DOHH2 (cell line): ENCODE data around the gene PITRM1.

Experiments used
- H3F3A ChIP-seq: fragments of 200-600 bp; sonication (generic), shearing (Covaris generic); 2 replicates; pipeline ENCODE4 v1.6.0; 2016; ENCODE audit warnings: antibody characterized with exemption, mild to moderate bottlenecking; ENCODE audit not compliant: control insufficient read depth, insufficient read depth
- H3K27ac ChIP-seq: fragments of 200-600 bp; sonication (generic); 2 replicates; pipeline ENCODE4 v1.5.1; 2014; ENCODE audit warnings: low read depth, mild to moderate bottlenecking, low read length, moderate library complexity
- H3K27me3 ChIP-seq: fragments of 200-600 bp; sonication (generic); 2 replicates; pipeline ENCODE4 v1.6.1; 2014; ENCODE audit warnings: mild to moderate bottlenecking, low read length, mixed read lengths; ENCODE audit not compliant: control insufficient read depth
- H3K36me3 ChIP-seq: fragments of 200-600 bp; sonication (generic); 2 replicates; pipeline ENCODE4 v1.6.1; 2014; ENCODE audit warnings: mild to moderate bottlenecking, low read length, moderate library complexity, mixed read lengths; ENCODE audit not compliant: control insufficient read depth
- H3K4me1 ChIP-seq: fragments of 200-600 bp; sonication (generic); 2 replicates; pipeline ENCODE4 v1.6.1; 2014; ENCODE audit warnings: mild to moderate bottlenecking, low read length, mixed read lengths; ENCODE audit not compliant: control insufficient read depth
- H3K4me2 ChIP-seq: fragments of 200-600 bp; sonication (generic); 2 replicates; pipeline ENCODE4 v1.6.0; 2014; ENCODE audit warnings: mild to moderate bottlenecking, low read length, moderate library complexity
- H3K4me3 ChIP-seq: fragments of 200-600 bp; sonication (generic); 2 replicates; pipeline ENCODE4 v1.5.1; 2014; ENCODE audit warnings: mild to moderate bottlenecking, low read length, mixed read lengths
- H3K79me2 ChIP-seq: fragments of 200-600 bp; sonication (generic); 2 replicates; pipeline ENCODE4 v1.6.1; 2014; ENCODE audit warnings: mild to moderate bottlenecking, low read length, mixed read lengths; ENCODE audit not compliant: control insufficient read depth
- H3K9me2 ChIP-seq: fragments of 200-600 bp; sonication (generic); replicated peaks from 2 replicates; pipeline ENCODE4 v1.6.1; 2014; ENCODE audit warnings: mild to moderate bottlenecking, low read length, mixed read lengths; ENCODE audit not compliant: control insufficient read depth
- H3K9me3 ChIP-seq: fragments of 200-600 bp; sonication (generic); 2 replicates; pipeline ENCODE4 v1.6.1; 2014; ENCODE audit warnings: antibody characterized with exemption, low read length, mixed read lengths; ENCODE audit not compliant: control insufficient read depth, insufficient read depth
- H4K20me1 ChIP-seq: fragments of 200-600 bp; sonication (generic); 2 replicates; pipeline ENCODE4 v1.6.0; 2014; ENCODE audit warnings: low read depth, mild to moderate bottlenecking, antibody characterized with exemption, low read length, moderate library complexity; ENCODE audit not compliant: control insufficient read depth, insufficient read depth
- CTCF ChIP-seq: fragments of 200-600 bp; sonication (generic); IDR thresholded peaks from one replicate; pipeline ENCODE4 v1.5.1; 2014; ENCODE audit warnings: antibody characterized with exemption, mild to moderate bottlenecking, low read depth, low read length; ENCODE audit not compliant: poor library complexity, severe bottlenecking
- EZH2phosphoT487 ChIP-seq: fragments of 200-600 bp; sonication (generic); IDR thresholded peaks from 2 replicates; pipeline ENCODE4 v1.6.1; 2017; ENCODE audit warnings: borderline replicate concordance, mild to moderate bottlenecking, antibody characterized with exemption, low read length, moderate library complexity, mixed read lengths

PITRM1 gene

GRCh38 chr10:3166496-3167290 lies 5.9 kb downstream of the PITRM1 start:
- Histone ChIP-seq H3K9me3 (no peaks in the 10 kb centered on the region), H3K27me3 (no peaks in the 10 kb centered on the region), H3K27ac (no peak overlapping the region), H3K4me3 (no peak overlapping the region), H3K4me2 (no peak overlapping the region), H4K20me1 (no peaks in the 10 kb centered on the region), H3K79me2 (peaks cover 11% of the 10 kb centered on the region), H3K36me3 (peaks cover 61% of the 10 kb centered on the region), H3F3A (no peaks in the 10 kb centered on the region), H3K9me2 (no peaks in the 10 kb centered on the region), H3K4me1 (peaks cover 5% of the 10 kb centered on the region)
- TF ChIP-seq EZH2phosphoT487 (no peak), CTCF (no peak)

GRCh38 chr10:3165196-3165595 lies 7.4 kb downstream of the PITRM1 start:
- TF ChIP-seq EZH2phosphoT487 = no peak
- TF ChIP-seq CTCF = no peak
- Histone ChIP-seq H3K36me3 (peaks cover 62% of the 10 kb centered on the region), H3K4me3 (no peak overlapping the region)

GRCh38 chr10:3163879-3164278 lies 8.7 kb downstream of the PITRM1 start:
- peaks cover 62% of the 10 kb centered on the region for H3K36me3 ChIP-seq
- H3K9me3 ChIP-seq = no peaks in the 10 kb centered on the region
- no peak overlapping the region for H3K4me2 ChIP-seq
- no peak overlapping the region for H3K27ac ChIP-seq
- no peaks in the 10 kb centered on the region for H3K27me3 ChIP-seq
- no peak for TF ChIP-seq CTCF
- no peak for TF ChIP-seq EZH2phosphoT487
- H3K4me3 ChIP-seq = no peak overlapping the region
- no peaks in the 10 kb centered on the region for H3K79me2 ChIP-seq
- H3K4me1 ChIP-seq = no peaks in the 10 kb centered on the region
- H3F3A ChIP-seq = no peaks in the 10 kb centered on the region
- H3K9me2 ChIP-seq = no peaks in the 10 kb centered on the region
- no peaks in the 10 kb centered on the region; the same call in 1 of the 2 replicates for H4K20me1 ChIP-seq

More at GRCh38 chr10:3165196-3165595, 7.4 kb downstream of the PITRM1 start:
- no peak overlapping the region for H3K27ac ChIP-seq
- no peaks in the 10 kb centered on the region for H4K20me1 ChIP-seq
- H3K4me2 ChIP-seq = no peak overlapping the region
- no peaks in the 10 kb centered on the region for H3K27me3 ChIP-seq
- no peaks in the 10 kb centered on the region for H3K4me1 ChIP-seq
- no peaks in the 10 kb centered on the region for H3K79me2 ChIP-seq
- no peaks in the 10 kb centered on the region for H3F3A ChIP-seq
- no peaks in the 10 kb centered on the region for H3K9me3 ChIP-seq
- no peaks in the 10 kb centered on the region for H3K9me2 ChIP-seq
